Measurements from ENCODE around the gene SNX25.

- TF ChIP-seq YY1 (IDR thresholded peaks at IDR 0.05; ENCODE audit: insufficient read depth, insufficient read length) = no peak
- TF ChIP-seq ZNF274 (IDR thresholded peaks at IDR 0.05; ENCODE audit: low read depth, low read length) = no peak
These were observed 153.9 kb downstream of the SNX25 start for GRCh38 chr4:185363251-185363650.

Measured in NT2/D1 (cell line).